HCT116 (cell line): ENCODE results near the gene SUPV3L1.

Experiments used
- CTCF ChIP-seq, 3 experiments: fragments of 200-600 bp in 1 of 3; sonication (generic) in 1 of 3; IDR thresholded peaks in 2 of 3; conservative IDR thresholded peaks in 1 of 3; 2 replicates each; pipeline ENCODE4 v1.5.1; 2012 to 2017; ENCODE audit warnings: low read depth in 2 of 3, low read length in 2 of 3, antibody characterized with exemption in 1 of 3, borderline replicate concordance in 1 of 3, control low read depth in 1 of 3, mild to moderate bottlenecking in 1 of 3, mixed read lengths in 1 of 3, mixed run types in 1 of 3, moderate library complexity in 1 of 3; ENCODE audit not compliant: insufficient read depth in 1 of 3
- EZH2 ChIP-seq: fragments of 200-600 bp; sonication (generic); IDR thresholded peaks from 2 replicates; pipeline ENCODE4 v1.6.1; 2017; ENCODE audit warnings: antibody characterized with exemption, mixed run types
- EZH2phosphoT487 ChIP-seq: fragments of 200-600 bp; IDR thresholded peaks from 2 replicates; pipeline ENCODE4 v1.6.1; 2018; ENCODE audit warnings: antibody characterized with exemption, borderline replicate concordance
- POLR2A ChIP-seq: IDR thresholded peaks from 2 replicates; pipeline ENCODE4 v1.7.0; 2011; ENCODE audit warnings: borderline replicate concordance; ENCODE audit not compliant: insufficient read depth, insufficient read length; ENCODE audit errors: extremely low read depth

GRCh38 chr10:69242040-69242851, 62.2 kb downstream of the SUPV3L1 start:
- TF ChIP-seq CTCF (IDR thresholded peaks at IDR 0.05 in 2 of 3, conservative IDR thresholded peaks at IDR 0.05 in 1 of 3; ENCODE audit: borderline replicate concordance in 1 of 3, insufficient read depth in 1 of 3, low read depth in 2 of 3, low read length in 2 of 3) (no peak), EZH2 (no peak), POLR2A (no peak), EZH2phosphoT487 (no peak)
